H1 (cell line): Measurements from ENCODE around the gene L3MBTL4. TPM values are rescaled to one million over a fixed set of nuclear protein-coding genes. Genes with fewer than 3 reads are reported as not detected.

Experiments
- CTCF ChIA-PET: fragments of 300-600 bp; sonication (Branson Sonifier 250); formaldehyde crosslinking; loops from one replicate; lab custom pipeline; 2021; ENCODE audit not compliant: partially characterized antibody; lab: Charles Lee
- POLR2A ChIA-PET: fragments of 300-600 bp; sonication (Branson Sonifier 250); formaldehyde crosslinking; loops from one replicate; lab custom pipeline; 2021; ENCODE audit warnings: inconsistent platforms; ENCODE audit not compliant: partially characterized antibody; lab: Charles Lee
- DNase-seq, 2 experiments: peaks; one replicate each; pipeline versions ENCODE4 v3.0.0 to v3.0.0-alpha.2; 2010 to 2022; ENCODE audit warnings: low spot score in 2 of 2, low read depth in 1 of 2, mixed read lengths in 1 of 2
- FAIRE-seq: peaks from 2 replicates; lab custom pipeline; 2011; peaks lifted over from hg19 to GRCh38; lab: Jason Lieb, UNC
- H2AFZ ChIP-seq: 2 replicates; pipeline ENCODE4 v1.8.1; 2012; ENCODE audit warnings: low read length, inconsistent platforms
- H2AK5ac ChIP-seq: 2 replicates; pipeline ENCODE4 v1.6.1; 2013; ENCODE audit warnings: low read depth, low read length
- H2BK120ac ChIP-seq: replicated peaks from 2 replicates; pipeline ENCODE3; 2013; ENCODE audit warnings: low read depth, low read length, inconsistent platforms
- H2BK12ac ChIP-seq: 2 replicates; pipeline ENCODE4 v1.6.1; 2013; ENCODE audit warnings: low read depth, low read length
- H2BK15ac ChIP-seq: 2 replicates; pipeline ENCODE4 v1.6.1; 2013; ENCODE audit warnings: low read length
- H2BK20ac ChIP-seq: 2 replicates; pipeline ENCODE4 v1.6.1; 2013; ENCODE audit warnings: low read length
- H2BK5ac ChIP-seq: 2 replicates; pipeline ENCODE4 v1.6.1; 2013; ENCODE audit warnings: low read depth, low read length
- H3K14ac ChIP-seq: 2 replicates; pipeline ENCODE4 v1.6.1; 2013; ENCODE audit warnings: inconsistent platforms; ENCODE audit not compliant: insufficient read length
- H3K18ac ChIP-seq: 2 replicates; pipeline ENCODE4 v1.6.1; 2013; ENCODE audit warnings: low read length; ENCODE audit errors: extremely low read depth
- H3K23ac ChIP-seq: 2 replicates; pipeline ENCODE4 v1.6.1; 2013; ENCODE audit warnings: inconsistent platforms; ENCODE audit not compliant: insufficient read length
- H3K23me2 ChIP-seq: 2 replicates; pipeline ENCODE4 v1.6.1; 2013; ENCODE audit warnings: low read depth, low read length
- H3K27ac ChIP-seq: 2 replicates; pipeline ENCODE4 v1.6.1; 2011; ENCODE audit warnings: low read depth, low read length, inconsistent platforms
- H3K27me3 ChIP-seq, 4 experiments: replicated peaks in 1 of 4; 1 replicate in 1 of 4; 2 replicates in 3 of 4; pipeline versions ENCODE4 v1.6.1 to v1.8.1; 2011 to 2013; ENCODE audit warnings: low read length in 3 of 4, mild to moderate bottlenecking in 3 of 4, inconsistent platforms in 2 of 4, mixed read lengths in 2 of 4, moderate library complexity in 1 of 4; ENCODE audit not compliant: control insufficient read depth in 3 of 4, insufficient read depth in 3 of 4; ENCODE audit errors: extremely low read depth in 1 of 4
- H3K36me3 ChIP-seq, 4 experiments: 2 replicates each; pipeline versions ENCODE4 v1.6.1 to v1.8.1; 2011 to 2013; ENCODE audit warnings: mild to moderate bottlenecking in 4 of 4, low read length in 3 of 4, moderate library complexity in 2 of 4, control low read depth in 1 of 4, inconsistent platforms in 1 of 4; ENCODE audit not compliant: insufficient read depth in 4 of 4, control insufficient read depth in 2 of 4
- H3K4ac ChIP-seq: replicated peaks from 2 replicates; pipeline ENCODE3; 2013; ENCODE audit warnings: low read length, low read depth, mixed read lengths, inconsistent platforms; ENCODE audit not compliant: insufficient read length
- H3K4me1 ChIP-seq, 4 experiments: replicated peaks in 1 of 4; 1 replicate in 1 of 4; 2 replicates in 3 of 4; pipeline versions ENCODE4 v1.6.1 to v1.8.1; 2011 to 2013; ENCODE audit warnings: low read length in 3 of 4, inconsistent platforms in 2 of 4, mixed read lengths in 1 of 4; ENCODE audit not compliant: insufficient read depth in 4 of 4, control insufficient read depth in 3 of 4
- H3K4me2 ChIP-seq, 2 experiments: 2 replicates each; pipeline versions ENCODE4 v1.6.1 to v1.8.1; 2011 to 2013; ENCODE audit warnings: low read depth in 2 of 2, low read length in 2 of 2, control low read depth in 1 of 2, inconsistent platforms in 1 of 2, mild to moderate bottlenecking in 1 of 2; ENCODE audit not compliant: insufficient read depth in 1 of 2
- H3K4me3 ChIP-seq, 4 experiments: fragments of 200-600, 300-600 bp in 1 of 4; sonication (generic), shearing (Covaris generic), sonication (Bioruptor Twin) in 1 of 4; 2 replicates each; pipeline versions ENCODE4 v1.5.1 to v1.8.1; 2011 to 2016; ENCODE audit warnings: low read length in 4 of 4, low read depth in 3 of 4, control low read depth in 2 of 4, inconsistent platforms in 2 of 4, mild to moderate bottlenecking in 2 of 4, mixed read lengths in 1 of 4, moderate library complexity in 1 of 4; ENCODE audit not compliant: insufficient read depth in 2 of 4; ENCODE audit errors: extremely low read depth in 1 of 4
- H3K56ac ChIP-seq: replicated peaks from 2 replicates; pipeline ENCODE3; 2013; ENCODE audit warnings: low read depth, mild to moderate bottlenecking, mixed read lengths, low read length, inconsistent platforms; ENCODE audit not compliant: insufficient read length
- H3K79me1 ChIP-seq: 2 replicates; pipeline ENCODE4 v1.6.1; 2013; ENCODE audit warnings: low read depth, low read length, control low read depth
- H3K79me2 ChIP-seq, 2 experiments: 2 replicates each; pipeline versions ENCODE4 v1.6.1 to v1.8.1; 2012 to 2013; ENCODE audit warnings: low read length in 2 of 2, mild to moderate bottlenecking in 2 of 2, inconsistent platforms in 1 of 2; ENCODE audit not compliant: insufficient read depth in 2 of 2, control insufficient read depth in 1 of 2
- H3K9ac ChIP-seq, 4 experiments: replicated peaks in 1 of 4; 1 replicate in 1 of 4; 2 replicates in 3 of 4; pipeline versions ENCODE4 v1.6.1 to v1.8.1; 2011 to 2013; ENCODE audit warnings: low read depth in 3 of 4, low read length in 3 of 4, control low read depth in 2 of 4, mild to moderate bottlenecking in 2 of 4, moderate library complexity in 2 of 4, inconsistent platforms in 1 of 4; ENCODE audit errors: extremely low read depth in 1 of 4
- H3K9me3 ChIP-seq, 2 experiments: 2 replicates each; pipeline versions ENCODE4 v1.6.1 to v1.8.1; 2012 to 2013; ENCODE audit warnings: mild to moderate bottlenecking in 2 of 2, moderate library complexity in 2 of 2, control low read depth in 1 of 2, inconsistent platforms in 1 of 2, low read depth in 1 of 2, low read length in 1 of 2, mixed read lengths in 1 of 2; ENCODE audit not compliant: insufficient read depth in 2 of 2
- H4K20me1 ChIP-seq, 2 experiments: replicated peaks in 1 of 2; 2 replicates each; pipeline versions ENCODE3 to v1.8.1; 2011 to 2013; ENCODE audit warnings: inconsistent platforms in 2 of 2, low read length in 2 of 2, mild to moderate bottlenecking in 1 of 2; ENCODE audit not compliant: insufficient read depth in 2 of 2, control insufficient read depth in 1 of 2
- H4K5ac ChIP-seq: 2 replicates; pipeline ENCODE4 v1.6.1; 2013; ENCODE audit warnings: low read length, low read depth, mixed read lengths, inconsistent platforms; ENCODE audit not compliant: insufficient read length
- H4K8ac ChIP-seq: 2 replicates; pipeline ENCODE4 v1.8.0; 2013; ENCODE audit warnings: mild to moderate bottlenecking, moderate library complexity, low read length, inconsistent platforms; ENCODE audit not compliant: insufficient read depth; ENCODE audit errors: extremely low read depth
- H4K91ac ChIP-seq: replicated peaks from 2 replicates; pipeline ENCODE3; 2013; ENCODE audit warnings: low read length, mixed read lengths, inconsistent platforms; ENCODE audit not compliant: insufficient read length
- ASH2L ChIP-seq: fragments of 200-600, 300-600 bp; sonication (generic); IDR thresholded peaks from one replicate; pipeline ENCODE4 v1.7.1; 2017; ENCODE audit warnings: low read length
- EGR1 ChIP-seq: IDR thresholded peaks from 2 replicates; pipeline ENCODE4 v1.6.1; 2011; ENCODE audit warnings: low read depth, low read length, borderline replicate concordance
- EZH2 ChIP-seq: fragments of 200-600 bp; sonication (generic); IDR thresholded peaks from 2 replicates; pipeline ENCODE4 v1.7.1; 2012; ENCODE audit warnings: low read depth, mild to moderate bottlenecking, moderate library complexity, low read length, inconsistent platforms; ENCODE audit not compliant: severe bottlenecking
- HDAC2 ChIP-seq, 2 experiments: fragments of 300-600 bp in 1 of 2; sonication (generic) in 1 of 2; IDR thresholded peaks; 2 replicates each; pipeline ENCODE4 v1.6.1; 2011 to 2012; ENCODE audit warnings: low read depth in 2 of 2, low read length in 2 of 2, mild to moderate bottlenecking in 2 of 2, moderate library complexity in 2 of 2, borderline replicate concordance in 1 of 2, inconsistent platforms in 1 of 2
- KDM5A ChIP-seq: fragments of 200-600 bp; IDR thresholded peaks from 2 replicates; pipeline ENCODE4 v1.7.1; 2012; ENCODE audit warnings: mild to moderate bottlenecking, low read length, inconsistent platforms, mixed read lengths
- MAFK ChIP-seq: IDR thresholded peaks from 2 replicates; pipeline ENCODE4 v1.6.1; 2012; ENCODE audit warnings: low read depth, mild to moderate bottlenecking, improper control_type of control experiment, low read length
- TAF1 ChIP-seq: IDR thresholded peaks from 2 replicates; pipeline ENCODE4 v1.6.1; 2011; ENCODE audit warnings: mild to moderate bottlenecking, low read depth, low read length
- TBP ChIP-seq: IDR thresholded peaks from 2 replicates; pipeline ENCODE4 v1.6.1; 2011; ENCODE audit warnings: low read depth, low read length, improper control_type of control experiment
- WGBS, 2 experiments: shearing (Covaris generic) in 1 of 2; methylation state at CpG; one replicate each; pipeline versions ENCODE4 v1.1.6 to v1.1.7; 2013 to 2015; ENCODE audit warnings: low lambda C conversion rate in 2 of 2, mixed read lengths in 2 of 2, inconsistent platforms in 1 of 2, low coverage in 1 of 2, missing lambda C conversion rate in 1 of 2; ENCODE audit not compliant: insufficient replicate concordance in 2 of 2, insufficient coverage in 1 of 2, insufficient read length in 1 of 2; ENCODE audit errors: extremely low coverage in 1 of 2, missing lambda C conversion rate in 1 of 2; 5-methylcytosine and 5-hydroxymethylcytosine counted together
- polyA plus RNA-seq, 7 experiments: library from polyadenylated mRNA; depleted of rRNA in 3 of 7; stranded (reverse) in 5 of 7; unstranded in 2 of 7; fragments of >200 nt in 5 of 7; fragments of 200-250 nt in 2 of 7; gene quantifications; 1 replicate in 5 of 7; 2 replicates in 1 of 7; 4 replicates in 1 of 7; pipeline versions ENCODE4 v1.2.1 to v1.2.3, GENCODE V29; 2011 to 2013; ENCODE audit warnings: missing spikeins in 2 of 7, mixed read lengths in 2 of 7
- total RNA-seq: library from RNA; stranded (reverse); fragmentation: NEBNext Ultra II Directional; extraction: Animal tissue kit (Norgen Biotek cat#: 25700); gene quantifications from 2 replicates; pipeline ENCODE4 v1.2.1, GENCODE V29; 2021

Gene L3MBTL4
- total and polyA plus RNA-seq, 2 of the 8 experiments (the other 6 are each of a cell fraction or from before 2014, with no cell fraction given): 1.0 to 2.1 TPM

DNA sequence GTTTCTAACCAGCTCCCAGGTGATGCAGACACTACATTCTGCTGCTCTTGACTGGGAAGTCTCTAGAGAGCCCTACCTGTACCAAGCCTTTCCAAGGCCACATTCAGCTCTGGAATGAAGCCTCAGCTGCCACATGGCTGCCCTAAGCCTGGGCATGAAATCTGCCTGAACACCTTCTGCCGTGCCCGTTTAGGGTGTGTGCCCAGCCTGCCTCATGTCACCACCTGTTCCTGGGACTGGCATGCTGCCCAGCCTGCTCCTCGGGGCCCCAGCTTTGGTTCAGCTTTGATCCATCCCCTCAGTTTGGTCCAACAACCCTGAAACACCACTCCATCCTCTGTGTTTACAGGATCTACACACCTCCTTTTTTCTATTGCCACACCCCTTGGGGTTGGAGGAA, 210.9 kb downstream of the L3MBTL4 start:
- H2BK20ac ChIP-seq: no peak overlapping the region
- peaks cover 0 to 5% (median 2%) of the 10 kb centered on the region in 4 experiments; a peak in 2 of 7 replicates for H3K4me1 ChIP-seq
- H3K4me3 ChIP-seq: no peak overlapping the region
- H3K79me2 ChIP-seq: no peaks in the 10 kb centered on the region
- H3K4me2 ChIP-seq: no peak overlapping the region
- ChIA-PET CTCF (interaction anchor here (1.9 kb wide), 1 partner anchor 15 kb away, joined by 6 read pairs; no protein-coding TSS in a partner anchor), POLR2A (no interaction called here)
- H3K14ac ChIP-seq: no peak overlapping the region
- H3K9ac ChIP-seq: no peak overlapping the region
- H4K8ac ChIP-seq: no peak overlapping the region
- H3K27me3 ChIP-seq: no peaks in the 10 kb centered on the region; a peak in 1 of 7 replicates
- no peak overlapping the region for H2BK5ac ChIP-seq
- no peak overlapping the region for H2AFZ ChIP-seq
- H2BK15ac ChIP-seq: no peak overlapping the region
- DNase-seq (no peak), FAIRE-seq (no peak)
- no peak overlapping the region for H2BK12ac ChIP-seq
- no peak overlapping the region for H3K18ac ChIP-seq
- H3K27ac ChIP-seq: no peak overlapping the region
- no peak overlapping the region for H3K4ac ChIP-seq
- H4K91ac ChIP-seq: no peak overlapping the region
- no peaks in the 10 kb centered on the region for H3K23me2 ChIP-seq
- H3K9me3 ChIP-seq: no peaks in the 10 kb centered on the region
- H4K5ac ChIP-seq: no peak overlapping the region
- H3K56ac ChIP-seq: no peak overlapping the region
- no peak overlapping the region for H2AK5ac ChIP-seq
- no peaks in the 10 kb centered on the region for H3K36me3 ChIP-seq
- no peaks in the 10 kb centered on the region for H4K20me1 ChIP-seq
- 96% methylated on average over 3 of the region's 3 CpGs; no CpG with 5 or more reads in 1 of the 2 experiments for WGBS, 2 experiments
- no peak overlapping the region for H2BK120ac ChIP-seq
- no peaks in the 10 kb centered on the region for H3K79me1 ChIP-seq
- no peak overlapping the region for H3K23ac ChIP-seq
- TF ChIP-seq MAFK (no peak), EZH2 (no peak), TBP (no peak), HDAC2 (IDR thresholded peaks at IDR 0.05; ENCODE audit: borderline replicate concordance in 1 of 2, low read depth in 2 of 2, low read length in 2 of 2) (no peak), KDM5A (no peak), ASH2L (no peak), TAF1 (no peak), EGR1 (no peak)
